B cell (primary cell): ENCODE results near the gene TGDS. TPM values are rescaled to one million over a fixed set of nuclear protein-coding genes. Genes with fewer than 3 reads are reported as not detected.

Source experiments
- ATAC-seq: fragments of 200-7000 bp; cut with Tn5 transposase; one replicate; pipeline ENCODE4 v1.10.0; 2021; ENCODE audit warnings: low read depth, mild to moderate bottlenecking, moderate number of reproducible peaks, moderate library complexity
- CTCF ChIA-PET: fragments of 350-600 bp; sonication (Branson Sonifier 250); formaldehyde crosslinking; loops from one replicate; lab custom pipeline; 2021; ENCODE audit warnings: antibody characterized with exemption, inconsistent platforms; lab: Charles Lee
- POLR2A ChIA-PET: fragments of 350-600 bp; sonication (Branson Sonifier 250); formaldehyde crosslinking; loops from one replicate; lab custom pipeline; 2021; ENCODE audit warnings: antibody characterized with exemption; lab: Charles Lee
- DNase-seq: peaks from one replicate; pipeline ENCODE4 v3.0.0; 2013
- H2AFZ ChIP-seq: 2 replicates; pipeline ENCODE4 v1.6.1; 2012; ENCODE audit warnings: mild to moderate bottlenecking, low read depth, low read length; ENCODE audit not compliant: insufficient read depth, poor library complexity, severe bottlenecking
- H3K27ac ChIP-seq, 2 donors: 1 replicate in 1 of 2; 2 replicates in 1 of 2; pipeline ENCODE4 v1.5.1; 2012 to 2013; ENCODE audit warnings: low read length in 2 of 2, mild to moderate bottlenecking in 2 of 2, moderate library complexity in 1 of 2
- H3K27me3 ChIP-seq, 4 experiments: fragments of 200-600 bp in 1 of 4; sonication (generic) in 1 of 4; replicated peaks in 1 of 4; 1 replicate in 2 of 4; 2 replicates in 2 of 4; pipeline versions ENCODE4 v1.6.1 to v1.7.0; 2013 to 2016; ENCODE audit warnings: low read length in 3 of 4, mild to moderate bottlenecking in 2 of 4, mixed read lengths in 1 of 4, moderate library complexity in 1 of 4; ENCODE audit not compliant: insufficient read depth in 4 of 4, control insufficient read depth in 3 of 4; ENCODE audit errors: control extremely low read depth in 1 of 4
- H3K36me3 ChIP-seq, 2 experiments: replicated peaks in 1 of 2; 1 replicate in 1 of 2; 2 replicates in 1 of 2; pipeline versions ENCODE4 v1.6.1 to v1.7.1; 2013; ENCODE audit warnings: low read length in 1 of 2; ENCODE audit not compliant: insufficient read depth in 2 of 2, control insufficient read depth in 1 of 2; ENCODE audit errors: control extremely low read depth in 1 of 2, extremely low read depth in 1 of 2
- H3K4me1 ChIP-seq, 2 donors: fragments of 200-600 bp in 1 of 2; sonication (generic) in 1 of 2; 1 replicate in 1 of 2; 2 replicates in 1 of 2; pipeline versions ENCODE4 v1.5.1 to v1.6.1; 2013 to 2017; ENCODE audit warnings: low read length in 2 of 2; ENCODE audit not compliant: control insufficient read depth in 2 of 2, insufficient read depth in 2 of 2
- H3K4me2 ChIP-seq: replicated peaks from 2 replicates; pipeline ENCODE3; 2012; ENCODE audit warnings: mild to moderate bottlenecking, low read depth, low read length; ENCODE audit not compliant: poor library complexity, severe bottlenecking
- H3K4me3 ChIP-seq, 5 experiments: fragments of 200-600 bp in 1 of 5; sonication (generic) in 1 of 5; 1 replicate in 3 of 5; 2 replicates in 2 of 5; pipeline versions ENCODE4 v1.5.1 to v1.7.0; 2011 to 2016; ENCODE audit warnings: low read length in 4 of 5, mild to moderate bottlenecking in 4 of 5, low read depth in 2 of 5, control low read depth in 1 of 5, moderate library complexity in 1 of 5; ENCODE audit not compliant: insufficient read depth in 1 of 5; ENCODE audit errors: control extremely low read depth in 1 of 5, extremely low read depth in 1 of 5
- H3K79me2 ChIP-seq: fragments of 200-600 bp; sonication (generic); one replicate; pipeline ENCODE4 v1.6.0; 2016; ENCODE audit warnings: low read length; ENCODE audit not compliant: control insufficient read depth, insufficient read depth
- H3K9ac ChIP-seq: fragments of 200-600 bp; sonication (generic); 2 replicates; pipeline ENCODE4 v1.6.1; 2017; ENCODE audit warnings: mild to moderate bottlenecking, low read length, moderate library complexity
- H3K9me3 ChIP-seq, 3 donors: one replicate each; pipeline versions ENCODE4 v1.6.1 to v1.7.1; 2013; ENCODE audit warnings: low read length in 2 of 3; ENCODE audit not compliant: control insufficient read depth in 2 of 3, insufficient read depth in 1 of 3; ENCODE audit errors: control extremely low read depth in 1 of 3
- H4K20me1 ChIP-seq: 2 replicates; pipeline ENCODE4 v1.6.0; 2012; ENCODE audit warnings: mild to moderate bottlenecking, low read length; ENCODE audit not compliant: insufficient read depth, control insufficient read depth, poor library complexity, severe bottlenecking
- H3K27ac Mint-ChIP-seq: one replicate; pipeline ENCODE4 v1.8.0; 2021; ENCODE audit warnings: mixed read lengths
- H3K27me3 Mint-ChIP-seq: one replicate; pipeline ENCODE4 v1.8.0; 2021; ENCODE audit warnings: mixed read lengths
- H3K4me1 Mint-ChIP-seq: one replicate; pipeline ENCODE4 v1.8.0; 2021; ENCODE audit warnings: mixed read lengths
- H3K4me3 Mint-ChIP-seq: one replicate; pipeline ENCODE4 v1.8.0; 2021; ENCODE audit warnings: mixed read lengths
- H3K9me3 Mint-ChIP-seq: one replicate; pipeline ENCODE4 v1.8.0; 2022; ENCODE audit warnings: mixed read lengths; ENCODE audit not compliant: insufficient read depth
- CTCF ChIP-seq: fragments of 200-600 bp; IDR thresholded peaks from one replicate; pipeline ENCODE4 v1.8.0; 2022; ENCODE audit warnings: antibody characterized with exemption, mild to moderate bottlenecking
- EZH2 ChIP-seq: IDR thresholded peaks from 2 replicates; pipeline ENCODE4 v1.6.1; 2012; ENCODE audit warnings: borderline replicate concordance, low read depth, mild to moderate bottlenecking, moderate library complexity, low read length; ENCODE audit not compliant: insufficient read depth, poor library complexity, severe bottlenecking
- WGBS: methylation state at CpG from one replicate; pipeline ENCODE4 v1.1.5; 2013; ENCODE audit warnings: missing lambda C conversion rate; ENCODE audit not compliant: insufficient coverage; 5-methylcytosine and 5-hydroxymethylcytosine counted together
- intact Hi-C: fragments of 100-400 bp; cut with micrococcal nuclease; formaldehyde crosslinking; loops from one replicate; pipeline ENCODE4 v1.10.0; 2022
- polyA plus RNA-seq: library from polyadenylated mRNA; depleted of rRNA; stranded (reverse); fragments of >200 nt; gene quantifications from 2 replicates; pipeline ENCODE4 v1.2.3, GENCODE V29; 2012
- total RNA-seq, 2 donors: library from RNA; stranded (reverse); fragments of 120-200 nt in 1 of 2; gene quantifications; 1 replicate in 1 of 2; 2 replicates in 1 of 2; pipeline versions ENCODE4 v1.2.3 to v1.2.4, GENCODE V29; 2013 to 2022

Gene TGDS
- total and polyA plus RNA-seq, 2 donors (not counting 1 experiment from before 2014, with no cell fraction given) = 11.7 to 14.7 TPM

- TF ChIP-seq CTCF (no peak), EZH2 (no peak)
- WGBS = no CpG with 5 or more reads among the region's 4 CpGs
- CTCF ChIA-PET = interaction anchor here (11.2 kb wide), 1 partner anchor 189 kb away, joined by 366 read pairs; no protein-coding TSS in a partner anchor
Measured at GRCh38 chr13:94623316-94623715, 27.4 kb upstream of the TGDS start.

GRCh38 chr13:94622344-94622743 is 26.4 kb upstream of the TGDS start:
- intact Hi-C loops = no loop called here
- no peak overlapping the region for H3K9ac ChIP-seq
- no peak for ATAC-seq
- H3K27ac ChIP-seq = no peak overlapping the region
- H3K27me3 ChIP-seq = no peaks in the 10 kb centered on the region
- no peak overlapping the region for H3K4me3 Mint-ChIP-seq
- peaks cover 3 to 18% of the 10 kb centered on the region in 2 experiments for H3K36me3 ChIP-seq
- no peaks in the 10 kb centered on the region for H3K4me1 Mint-ChIP-seq
- no CpG with 5 or more reads among the region's 2 CpGs for WGBS
- no peaks in the 10 kb centered on the region for H4K20me1 ChIP-seq
- ChIA-PET CTCF (interaction anchor here (1.5 to 11.2 kb wide), 2 partner anchors 18 to 188 kb away, joined by 3 to 366 read pairs; no protein-coding TSS in a partner anchor), POLR2A (no interaction called here)
- no peak overlapping the region for H2AFZ ChIP-seq
- H3K9me3 Mint-ChIP-seq = no peaks in the 10 kb centered on the region
- no peak overlapping the region for H3K4me3 ChIP-seq
- DNase-seq = no peak
- H3K27me3 Mint-ChIP-seq = no peaks in the 10 kb centered on the region
- H3K4me1 ChIP-seq = no peaks in the 10 kb centered on the region
- TF ChIP-seq EZH2 (no peak), CTCF (no peak)
- no peak overlapping the region for H3K27ac Mint-ChIP-seq
- no peak overlapping the region for H3K4me2 ChIP-seq
- H3K79me2 ChIP-seq = no peaks in the 10 kb centered on the region
- no peaks in the 10 kb centered on the region for H3K9me3 ChIP-seq

More at GRCh38 chr13:94623316-94623715, 27.4 kb upstream of the TGDS start:
- no peak overlapping the region for H3K9ac ChIP-seq
- H3K79me2 ChIP-seq = no peaks in the 10 kb centered on the region
- H3K4me1 Mint-ChIP-seq = no peaks in the 10 kb centered on the region
- peaks cover 3 to 18% of the 10 kb centered on the region in 2 experiments for H3K36me3 ChIP-seq
- POLR2A ChIA-PET = no interaction called here
- H3K9me3 Mint-ChIP-seq = no peaks in the 10 kb centered on the region
- H4K20me1 ChIP-seq = no peaks in the 10 kb centered on the region
- no peaks in the 10 kb centered on the region for H3K9me3 ChIP-seq
- no peak overlapping the region for H2AFZ ChIP-seq
- ATAC-seq (no peak), DNase-seq (no peak)
- no peak overlapping the region for H3K27ac ChIP-seq
- H3K27me3 Mint-ChIP-seq = no peaks in the 10 kb centered on the region
- H3K4me3 Mint-ChIP-seq = no peak overlapping the region
- no peaks in the 10 kb centered on the region for H3K27me3 ChIP-seq
- no peak overlapping the region for H3K4me2 ChIP-seq
- no peaks in the 10 kb centered on the region for H3K4me1 ChIP-seq
- intact Hi-C loops = no loop called here
- H3K27ac Mint-ChIP-seq = no peak overlapping the region
- H3K4me3 ChIP-seq = no peak overlapping the region
